DND-41 (cell line): ENCODE results near the gene POU2F3.

Experiments
- ATAC-seq: fragments of 200-7000 bp; cut with Tn5 transposase; 3 replicates; pipeline ENCODE4 v1.9.1; 2021; ENCODE audit warnings: low read depth; ENCODE audit not compliant: insufficient read depth
- DNase-seq: peaks from one replicate; pipeline ENCODE4 v3.0.0-alpha.2; 2020
- H2AFZ ChIP-seq: 2 replicates; pipeline ENCODE4 v1.6.0; 2012; ENCODE audit warnings: low read depth, low read length
- H3K27ac ChIP-seq: 2 replicates; pipeline ENCODE4 v1.5.1; 2012; ENCODE audit warnings: low read length, inconsistent platforms
- H3K27me3 ChIP-seq: fragments of 200-600 bp; sonication (generic); 2 replicates; pipeline ENCODE4 v1.6.0; 2012; ENCODE audit warnings: low read length, mild to moderate bottlenecking, inconsistent platforms; ENCODE audit not compliant: insufficient read depth, poor library complexity
- H3K36me3 ChIP-seq: 2 replicates; pipeline ENCODE4 v1.5.1; 2012; ENCODE audit warnings: low read length, inconsistent platforms; ENCODE audit not compliant: insufficient read depth
- H3K4me1 ChIP-seq: 2 replicates; pipeline ENCODE4 v1.5.1; 2012; ENCODE audit warnings: mild to moderate bottlenecking, low read length; ENCODE audit not compliant: insufficient read depth
- H3K4me2 ChIP-seq: 2 replicates; pipeline ENCODE4 v1.6.0; 2012; ENCODE audit warnings: mild to moderate bottlenecking, moderate library complexity, low read length, inconsistent platforms; ENCODE audit not compliant: insufficient read depth
- H3K4me3 ChIP-seq, 2 experiments: fragments of 200-600 bp in 1 of 2; shearing (Covaris generic) in 1 of 2; 2 replicates each; pipeline ENCODE4 v1.5.1; 2012 to 2016; ENCODE audit warnings: inconsistent platforms in 2 of 2, low read length in 2 of 2, mild to moderate bottlenecking in 2 of 2, low read depth in 1 of 2, moderate library complexity in 1 of 2
- H3K79me2 ChIP-seq: 2 replicates; pipeline ENCODE4 v1.6.0; 2012; ENCODE audit warnings: low read length, inconsistent platforms; ENCODE audit not compliant: insufficient read depth
- H3K9ac ChIP-seq: 2 replicates; pipeline ENCODE4 v1.6.0; 2012; ENCODE audit warnings: low read depth, mild to moderate bottlenecking, inconsistent platforms, low read length, moderate library complexity
- H3K9me3 ChIP-seq: 2 replicates; pipeline ENCODE4 v1.5.1; 2012; ENCODE audit warnings: low read length, moderate library complexity, mild to moderate bottlenecking, inconsistent platforms; ENCODE audit not compliant: insufficient read depth, severe bottlenecking
- H4K20me1 ChIP-seq: 2 replicates; pipeline ENCODE4 v1.6.0; 2012; ENCODE audit warnings: low read length; ENCODE audit not compliant: insufficient read depth
- CTCF ChIP-seq: IDR thresholded peaks from 2 replicates; pipeline ENCODE4 v1.5.1; 2012; ENCODE audit warnings: borderline replicate concordance, low read length, moderate library complexity, mild to moderate bottlenecking; ENCODE audit not compliant: poor library complexity, severe bottlenecking; ENCODE audit errors: extremely low read depth
- EZH2 ChIP-seq: IDR thresholded peaks from 3 replicates; pipeline ENCODE4 v1.6.1; 2012; ENCODE audit warnings: borderline replicate concordance, low read depth, mild to moderate bottlenecking, moderate library complexity, low read length, inconsistent platforms; ENCODE audit not compliant: severe bottlenecking

The POU2F3 gene

GRCh38 chr11:120240866-120241265 is 926 bp downstream of the POU2F3 start:
- TF ChIP-seq CTCF = no peak
- TF ChIP-seq EZH2 = no peak
- no peak overlapping the region for H3K27ac ChIP-seq
- no peaks in the 10 kb centered on the region for H3K79me2 ChIP-seq
- H3K4me2 ChIP-seq = no peak overlapping the region
- DNase-seq = no peak
- no peak overlapping the region for H2AFZ ChIP-seq
- peaks cover 2% of the 10 kb centered on the region for H3K27me3 ChIP-seq
- peaks cover 3% of the 10 kb centered on the region; the same call in 1 of the 2 replicates for H4K20me1 ChIP-seq
- no peak overlapping the region for H3K4me3 ChIP-seq
- ATAC-seq = no peak
- H3K4me1 ChIP-seq = no peaks in the 10 kb centered on the region
- H3K36me3 ChIP-seq = no peaks in the 10 kb centered on the region
- no peak overlapping the region for H3K9ac ChIP-seq
- no peaks in the 10 kb centered on the region for H3K9me3 ChIP-seq

- Histone ChIP-seq H3K9ac (no peak overlapping the region), H3K4me2 (no peak overlapping the region), H2AFZ (no peak overlapping the region), H3K9me3 (no peaks in the 10 kb centered on the region), H3K27me3 (peaks cover 1% of the 10 kb centered on the region), H3K79me2 (no peaks in the 10 kb centered on the region), H3K27ac (no peak overlapping the region), H3K4me1 (no peaks in the 10 kb centered on the region), H3K36me3 (no peaks in the 10 kb centered on the region), H4K20me1 (no peaks in the 10 kb centered on the region), H3K4me3 (no peak overlapping the region)
- no peak for TF ChIP-seq CTCF
- TF ChIP-seq EZH2 = no peak
- ATAC-seq = no peak
- no peak for DNase-seq
These were observed 1.3 kb downstream of the POU2F3 start for GRCh38 chr11:120241277-120241676.

GRCh38 chr11:120243221-120243620 is 3.3 kb downstream of the POU2F3 start:
- Histone ChIP-seq H4K20me1 (0 out of 2 replicates have a peak, but pooled peaks cover under 1% of the 10 kb centered on the region), H3K36me3 (no peaks in the 10 kb centered on the region), H3K79me2 (no peaks in the 10 kb centered on the region), H3K9me3 (no peaks in the 10 kb centered on the region), H3K27ac (no peak overlapping the region), H3K4me2 (no peak overlapping the region), H3K27me3 (peaks cover 14% of the 10 kb centered on the region), H3K4me1 (no peaks in the 10 kb centered on the region), H2AFZ (no peak overlapping the region), H3K9ac (no peak overlapping the region), H3K4me3 (no peak overlapping the region)
- TF ChIP-seq CTCF = no peak
- TF ChIP-seq EZH2 = no peak
- ATAC-seq = no peak
- DNase-seq = no peak
